Thymus (tissue), 14 donors: ENCODE results near the gene NDST1. TPM values are rescaled to one million over a fixed set of nuclear protein-coding genes. Genes with fewer than 3 reads are reported as not detected.

ENCODE experiments used
- DNase-seq, 9 donors: peaks; one replicate each; pipeline ENCODE4 v3.0.0-alpha.2; 2013; ENCODE audit warnings: low spot score in 9 of 9, low read depth in 6 of 9, missing footprints in 1 of 9
- H3K27ac ChIP-seq, 2 donors: one replicate each; pipeline ENCODE4 v1.5.1; 2013; ENCODE audit warnings: control low read depth in 1 of 2, low read depth in 1 of 2, low read length in 1 of 2, mild to moderate bottlenecking in 1 of 2, moderate library complexity in 1 of 2
- H3K27me3 ChIP-seq, 2 donors: one replicate each; pipeline ENCODE4 v1.5.1; 2013; ENCODE audit warnings: low read length in 1 of 2; ENCODE audit not compliant: control insufficient read depth in 2 of 2, insufficient read depth in 1 of 2
- H3K36me3 ChIP-seq, 2 donors: one replicate each; pipeline ENCODE4 v1.5.1; 2013; ENCODE audit warnings: low read length in 1 of 2, mild to moderate bottlenecking in 1 of 2, moderate library complexity in 1 of 2; ENCODE audit not compliant: control insufficient read depth in 2 of 2, insufficient read depth in 2 of 2
- H3K4me1 ChIP-seq, 2 donors: one replicate each; pipeline ENCODE4 v1.5.1; 2013; ENCODE audit warnings: low read length in 2 of 2; ENCODE audit not compliant: control insufficient read depth in 2 of 2, insufficient read depth in 2 of 2
- H3K4me3 ChIP-seq, 2 donors: one replicate each; pipeline ENCODE4 v1.5.1; 2013; ENCODE audit warnings: low read length in 2 of 2, control low read depth in 1 of 2, mild to moderate bottlenecking in 1 of 2
- H3K9me3 ChIP-seq, 2 donors: one replicate each; pipeline ENCODE4 v1.5.1; 2013; ENCODE audit warnings: low read length in 1 of 2, mild to moderate bottlenecking in 1 of 2; ENCODE audit not compliant: control insufficient read depth in 2 of 2, insufficient read depth in 1 of 2
- WGBS: extraction: QIAGEN DNeasy Blood & Tissue Kit; methylation state at CpG from one replicate; pipeline ENCODE4 v1.1.7; 2013; 5-methylcytosine and 5-hydroxymethylcytosine counted together
- long read RNA-seq, 10 donors: transcript quantifications; one replicate each; lab custom pipeline, GENCODE V29; 2026
- polyA plus RNA-seq: library from polyadenylated mRNA; stranded (reverse); fragments of 200-250 nt; gene quantifications from one replicate; pipeline ENCODE4 v1.2.3, GENCODE V29; 2013
- total RNA-seq: library from RNA; stranded (reverse); fragments of 120-200 nt; gene quantifications from one replicate; pipeline ENCODE4 v1.2.4, GENCODE V29; 2013
- donor health status: healthy.

NDST1 gene
- total RNA-seq (2.8 TPM), polyA plus RNA-seq (6.4 TPM)
- long read RNA-seq, donor 1: 0 reads
- long read RNA-seq, donor 2: 0 reads
- long read RNA-seq, donor 3, partial matches to known transcripts: 0 of 1 reads
- long read RNA-seq, donor 3, other reads (novel, unspliced or antisense): 0 of 1 reads
- long read RNA-seq, donor 4: 0 reads
- long read RNA-seq, donor 5: 0 reads
- long read RNA-seq, donor 6: 0 reads
- long read RNA-seq, donor 7: 0 reads
- long read RNA-seq, donor 8: 0 reads
- long read RNA-seq, donor 9: 0 reads
- long read RNA-seq, donor 10: 0 reads

GRCh38 chr5:150507474-150508276 is at the start of gene NDST1:
Gene NDST1, plus strand, starts transcription at chr5:150508131. Its CDS starts 13,124 bp downstream, at chr5:150521255.
- no peak for DNase-seq
- no peaks in the 10 kb centered on the region for H3K27me3 ChIP-seq
- WGBS: 91% methylated on average over 16 of the region's 16 CpGs
- peaks cover 3 to 11% of the 10 kb centered on the region in 2 donors for H3K4me1 ChIP-seq
- H3K36me3 ChIP-seq: no peaks in the 10 kb centered on the region
- H3K9me3 ChIP-seq: no peaks in the 10 kb centered on the region
- no peak within 1 kb of the TSS for H3K4me3 ChIP-seq
- H3K27ac ChIP-seq: no peak within 1 kb of the TSS

- DNase-seq: peak in 8 of 9 donors; percentile 54 to 85 (median 70)
- 26% methylated on average over 36 of the region's 36 CpGs for WGBS
- H3K9me3 ChIP-seq: peaks cover 0 to 2% of the 10 kb centered on the region in 2 donors
- H3K27me3 ChIP-seq: no peaks in the 10 kb centered on the region
- no peaks in the 10 kb centered on the region for H3K36me3 ChIP-seq
- peak overlapping the region in 1 of 2 donors; percentile 56 for H3K27ac ChIP-seq
- peaks cover 20 to 47% of the 10 kb centered on the region in 2 donors for H3K4me1 ChIP-seq
- H3K4me3 ChIP-seq: no peak overlapping the region
Measured at GRCh38 chr5:150458802-150459557, 49.0 kb upstream of the NDST1 start.

GRCh38 chr5:150460781-150461180 is 47.1 kb upstream of the NDST1 start:
- H3K27me3 ChIP-seq: no peaks in the 10 kb centered on the region
- H3K36me3 ChIP-seq: no peaks in the 10 kb centered on the region
- H3K4me1 ChIP-seq: peaks cover 20 to 48% of the 10 kb centered on the region in 2 donors
- peaks cover 0 to 2% of the 10 kb centered on the region in 2 donors for H3K9me3 ChIP-seq
- no peak for DNase-seq
- H3K27ac ChIP-seq: peak overlapping the region in 1 of 2 donors; percentile 74
- 55% methylated on average over 2 of the region's 2 CpGs for WGBS
- H3K4me3 ChIP-seq: no peak overlapping the region

- Histone ChIP-seq H3K27ac (peak overlapping the region in 1 of 2 donors; percentile 74), H3K36me3 (no peaks in the 10 kb centered on the region), H3K4me1 (peaks cover 20 to 48% of the 10 kb centered on the region in 2 donors), H3K4me3 (no peak overlapping the region), H3K27me3 (no peaks in the 10 kb centered on the region), H3K9me3 (peaks cover 0 to 2% of the 10 kb centered on the region in 2 donors)
- WGBS: 11% methylated on average over 2 of the region's 2 CpGs
- peak in 7 of 9 donors; percentile 46 to 85 (median 62) for DNase-seq
Measured at GRCh38 chr5:150461231-150461630, 46.7 kb upstream of the NDST1 start.

- Histone ChIP-seq H3K27ac (no peak overlapping the region), H3K4me1 (peaks cover 9 to 24% of the 10 kb centered on the region in 2 donors)
- DNase-seq: no peak
Measured at GRCh38 chr5:150464554-150465012, 43.3 kb upstream of the NDST1 start.

GRCh38 chr5:150465927-150466326 is 42.0 kb upstream of the NDST1 start:
- H3K4me1 ChIP-seq: peaks cover 7 to 14% of the 10 kb centered on the region in 2 donors
- H3K27me3 ChIP-seq: no peaks in the 10 kb centered on the region
- DNase-seq: no peak
- no peaks in the 10 kb centered on the region for H3K36me3 ChIP-seq
- WGBS: 91% methylated on average over 8 of the region's 8 CpGs
- no peaks in the 10 kb centered on the region for H3K9me3 ChIP-seq
- no peak overlapping the region for H3K4me3 ChIP-seq
- H3K27ac ChIP-seq: no peak overlapping the region

More at GRCh38 chr5:150464554-150465012, 43.3 kb upstream of the NDST1 start:
- Histone ChIP-seq H3K27me3 (no peaks in the 10 kb centered on the region), H3K4me3 (no peak overlapping the region), H3K36me3 (no peaks in the 10 kb centered on the region), H3K9me3 (no peaks in the 10 kb centered on the region)
- WGBS: 92% methylated on average over 6 of the region's 6 CpGs

GRCh38 chr5:150468206-150468605 is 39.7 kb upstream of the NDST1 start:
- Histone ChIP-seq H3K9me3 (no peaks in the 10 kb centered on the region), H3K4me1 (peaks cover 0 to 3% of the 10 kb centered on the region in 2 donors), H3K36me3 (no peaks in the 10 kb centered on the region), H3K27ac (no peak overlapping the region), H3K4me3 (no peak overlapping the region), H3K27me3 (no peaks in the 10 kb centered on the region)
- DNase-seq: no peak
- WGBS: 96% methylated on average over 4 of the region's 4 CpGs

GRCh38 chr5:150469718-150470469 is 38.0 kb upstream of the NDST1 start:
- DNase-seq: no peak
- Histone ChIP-seq H3K27me3 (no peaks in the 10 kb centered on the region), H3K4me1 (no peaks in the 10 kb centered on the region), H3K9me3 (no peaks in the 10 kb centered on the region), H3K27ac (no peak overlapping the region), H3K36me3 (no peaks in the 10 kb centered on the region), H3K4me3 (no peak overlapping the region)
- WGBS: 94% methylated on average over 6 of the region's 6 CpGs
